ENCODE measurements around the gene HDAC4. TPM values are rescaled to one million over a fixed set of nuclear protein-coding genes. Genes with fewer than 3 reads are reported as not detected.

HDAC4 gene
- total and polyA plus RNA-seq, 2 donors (not counting 1 experiment from before 2014, with no cell fraction given) = 13.5 to 46.0 TPM

DNA sequence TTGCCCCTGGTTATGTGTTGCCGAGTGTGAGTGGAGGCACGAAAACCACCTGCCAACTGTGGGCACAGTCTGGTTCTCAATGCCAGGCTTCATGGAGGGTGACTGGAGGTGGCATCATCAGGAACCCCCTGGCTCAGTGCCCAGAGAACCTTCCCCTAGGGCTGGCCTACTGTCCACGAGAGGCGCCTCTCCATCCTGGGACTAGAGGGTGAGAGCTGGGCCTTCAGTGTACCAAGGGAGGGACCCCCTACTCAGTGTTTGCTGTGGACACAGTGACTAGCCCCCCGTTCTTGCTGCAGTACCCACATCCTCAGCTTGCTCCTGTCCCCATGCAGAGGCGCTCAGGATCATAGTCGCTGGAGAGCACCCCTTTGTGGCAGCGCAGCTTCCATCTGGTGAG is 202.6 kb downstream of the HDAC4 start:
- no peak overlapping the region for H3K27ac ChIP-seq (ENCODE audit: low read length in 2 of 2)
- Mint-ChIP-seq H3K27me3 (no peaks in the 10 kb centered on the region), H3K4me3 (no peak overlapping the region), H3K9me3 (ENCODE audit: insufficient read depth) (no peaks in the 10 kb centered on the region), H3K27ac (no peak overlapping the region), H3K4me1 (no peaks in the 10 kb centered on the region)
- ChIA-PET POLR2A (no interaction called here), CTCF (no interaction called here)
- no peak overlapping the region for H3K9ac ChIP-seq (ENCODE audit: low read length)
- H3K9me3 ChIP-seq (ENCODE audit: control extremely low read depth in 1 of 3, control insufficient read depth in 2 of 3, insufficient read depth in 1 of 3, low read length in 2 of 3) = no peaks in the 10 kb centered on the region
- no peak overlapping the region for H3K4me3 ChIP-seq (ENCODE audit: control extremely low read depth in 1 of 5, extremely low read depth in 1 of 5, insufficient read depth in 1 of 5, low read depth in 2 of 5, low read length in 4 of 5)
- H3K79me2 ChIP-seq (ENCODE audit: control insufficient read depth, insufficient read depth, low read length) = peaks cover 8% of the 10 kb centered on the region
- H2AFZ ChIP-seq (ENCODE audit: insufficient read depth, low read depth, low read length, poor library complexity, severe bottlenecking) = no peak overlapping the region
- no peak overlapping the region for H3K4me2 ChIP-seq (replicated peaks; ENCODE audit: low read depth, low read length, poor library complexity, severe bottlenecking)
- DNase-seq (no peak), ATAC-seq (ENCODE audit: low read depth) (no peak)
- intact Hi-C loops (cut with micrococcal nuclease) = no loop called here
- 98% methylated on average over 6 of the region's 8 CpGs for WGBS (ENCODE audit: insufficient coverage)
- TF ChIP-seq, protein P1, sequence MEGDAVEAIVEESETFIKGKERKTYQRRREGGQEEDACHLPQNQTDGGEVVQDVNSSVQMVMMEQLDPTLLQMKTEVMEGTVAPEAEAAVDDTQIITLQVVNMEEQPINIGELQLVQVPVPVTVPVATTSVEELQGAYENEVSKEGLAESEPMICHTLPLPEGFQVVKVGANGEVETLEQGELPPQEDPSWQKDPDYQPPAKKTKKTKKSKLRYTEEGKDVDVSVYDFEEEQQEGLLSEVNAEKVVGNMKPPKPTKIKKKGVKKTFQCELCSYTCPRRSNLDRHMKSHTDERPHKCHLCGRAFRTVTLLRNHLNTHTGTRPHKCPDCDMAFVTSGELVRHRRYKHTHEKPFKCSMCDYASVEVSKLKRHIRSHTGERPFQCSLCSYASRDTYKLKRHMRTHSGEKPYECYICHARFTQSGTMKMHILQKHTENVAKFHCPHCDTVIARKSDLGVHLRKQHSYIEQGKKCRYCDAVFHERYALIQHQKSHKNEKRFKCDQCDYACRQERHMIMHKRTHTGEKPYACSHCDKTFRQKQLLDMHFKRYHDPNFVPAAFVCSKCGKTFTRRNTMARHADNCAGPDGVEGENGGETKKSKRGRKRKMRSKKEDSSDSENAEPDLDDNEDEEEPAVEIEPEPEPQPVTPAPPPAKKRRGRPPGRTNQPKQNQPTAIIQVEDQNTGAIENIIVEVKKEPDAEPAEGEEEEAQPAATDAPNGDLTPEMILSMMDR (IDR thresholded peaks at IDR 0.05) = no peak
- no peak for TF ChIP-seq EZH2 (IDR thresholded peaks at IDR 0.05; ENCODE audit: borderline replicate concordance, insufficient read depth, low read depth, low read length, poor library complexity, severe bottlenecking)
- peaks cover 10% of the 10 kb centered on the region for H4K20me1 ChIP-seq (ENCODE audit: control insufficient read depth, insufficient read depth, low read length, poor library complexity, severe bottlenecking)
- H3K27me3 ChIP-seq (replicated peaks in 1 of 4; ENCODE audit: control extremely low read depth in 1 of 4, control insufficient read depth in 3 of 4, insufficient read depth in 4 of 4, low read length in 3 of 4) = no peaks in the 10 kb centered on the region
- no peaks in the 10 kb centered on the region for H3K4me1 ChIP-seq (ENCODE audit: control insufficient read depth in 2 of 2, insufficient read depth in 2 of 2, low read length in 2 of 2)
- peaks cover 0 to 2% of the 10 kb centered on the region in 2 experiments for H3K36me3 ChIP-seq (replicated peaks in 1 of 2; ENCODE audit: control extremely low read depth in 1 of 2, control insufficient read depth in 1 of 2, extremely low read depth in 1 of 2, insufficient read depth in 2 of 2, low read length in 1 of 2)

DNA sequence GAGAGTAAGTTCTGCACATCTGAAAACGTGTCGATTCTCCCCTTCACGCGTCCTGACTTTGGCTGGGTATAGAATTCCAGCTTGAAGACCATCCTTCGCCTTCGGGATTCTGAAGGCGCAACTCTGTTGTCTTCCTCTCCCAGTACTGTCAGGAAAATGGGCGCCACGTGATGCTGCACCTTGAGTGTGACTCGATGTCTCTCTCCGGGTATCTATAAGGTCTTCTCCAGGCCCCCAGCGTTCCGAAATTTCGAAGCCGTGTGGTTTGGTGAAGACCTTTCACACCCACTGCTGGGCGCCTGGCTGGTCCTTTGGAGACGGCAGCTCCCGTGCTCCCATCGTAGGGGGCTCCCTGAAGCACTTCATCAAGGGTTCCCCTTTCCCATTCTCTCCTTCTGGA is 203.7 kb downstream of the HDAC4 start:
- Histone ChIP-seq H2AFZ (ENCODE audit: insufficient read depth, low read depth, low read length, poor library complexity, severe bottlenecking) (no peak overlapping the region), H3K36me3 (replicated peaks in 1 of 2; ENCODE audit: control extremely low read depth in 1 of 2, control insufficient read depth in 1 of 2, extremely low read depth in 1 of 2, insufficient read depth in 2 of 2, low read length in 1 of 2) (peaks cover 0 to 2% of the 10 kb centered on the region in 2 experiments), H4K20me1 (ENCODE audit: control insufficient read depth, insufficient read depth, low read length, poor library complexity, severe bottlenecking) (peaks cover 10% of the 10 kb centered on the region), H3K4me1 (ENCODE audit: control insufficient read depth in 2 of 2, insufficient read depth in 2 of 2, low read length in 2 of 2) (no peaks in the 10 kb centered on the region), H3K79me2 (ENCODE audit: control insufficient read depth, insufficient read depth, low read length) (no peaks in the 10 kb centered on the region), H3K9ac (ENCODE audit: low read length) (no peak overlapping the region), H3K27me3 (replicated peaks in 1 of 4; ENCODE audit: control extremely low read depth in 1 of 4, control insufficient read depth in 3 of 4, insufficient read depth in 4 of 4, low read length in 3 of 4) (no peaks in the 10 kb centered on the region), H3K4me2 (replicated peaks; ENCODE audit: low read depth, low read length, poor library complexity, severe bottlenecking) (no peak overlapping the region), H3K27ac (ENCODE audit: low read length in 2 of 2) (no peak overlapping the region), H3K9me3 (ENCODE audit: control extremely low read depth in 1 of 3, control insufficient read depth in 2 of 3, insufficient read depth in 1 of 3, low read length in 2 of 3) (no peaks in the 10 kb centered on the region), H3K4me3 (ENCODE audit: control extremely low read depth in 1 of 5, extremely low read depth in 1 of 5, insufficient read depth in 1 of 5, low read depth in 2 of 5, low read length in 4 of 5) (no peak overlapping the region)
- peaks cover 5% of the 10 kb centered on the region for H3K4me1 Mint-ChIP-seq
- H3K27ac Mint-ChIP-seq = no peak overlapping the region
- ChIA-PET POLR2A (no interaction called here), CTCF (no interaction called here)
- no peaks in the 10 kb centered on the region for H3K9me3 Mint-ChIP-seq (ENCODE audit: insufficient read depth)
- DNase-seq (no peak), ATAC-seq (ENCODE audit: low read depth) (no peak)
- intact Hi-C loops (cut with micrococcal nuclease) = no loop called here
- TF ChIP-seq, protein P1 (IDR thresholded peaks at IDR 0.05) = no peak
- no peak for TF ChIP-seq EZH2 (IDR thresholded peaks at IDR 0.05; ENCODE audit: borderline replicate concordance, insufficient read depth, low read depth, low read length, poor library complexity, severe bottlenecking)
- WGBS (ENCODE audit: insufficient coverage) = 95% methylated on average over 19 of the region's 19 CpGs
- H3K4me3 Mint-ChIP-seq = no peak overlapping the region
- H3K27me3 Mint-ChIP-seq = no peaks in the 10 kb centered on the region
